ENCODE results near the gene DMC1.
"Not testable (repeated sequence)": the region's sequence is repeated elsewhere in the genome, so short reads cannot be mapped to it uniquely, and the experiment has no call there.

The DMC1 gene

DNA sequence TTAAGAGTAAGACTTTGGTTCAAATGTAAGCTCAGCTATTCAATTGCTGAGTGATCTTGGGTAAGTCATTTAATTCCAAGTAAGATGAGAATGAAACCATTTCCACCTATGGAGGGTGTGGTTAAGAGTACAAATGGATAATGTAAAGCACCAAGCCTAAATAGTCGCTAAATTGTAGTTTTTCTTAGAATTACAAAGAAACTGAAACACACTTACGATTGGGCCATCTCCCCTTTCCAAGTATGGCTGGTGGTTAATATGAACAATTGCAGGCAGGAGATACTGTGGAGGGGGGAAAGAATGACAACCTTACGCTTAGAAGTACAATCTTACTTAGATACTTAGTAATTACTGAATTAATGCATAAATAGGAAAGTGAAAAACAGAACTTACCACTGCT lies 72.1 kb downstream of the DMC1 start:
- no peak for DNase-seq

GRCh38 chr22:38494939-38495338 lies 75.0 kb downstream of the DMC1 start:
- DNase-seq: no peak

DNA sequence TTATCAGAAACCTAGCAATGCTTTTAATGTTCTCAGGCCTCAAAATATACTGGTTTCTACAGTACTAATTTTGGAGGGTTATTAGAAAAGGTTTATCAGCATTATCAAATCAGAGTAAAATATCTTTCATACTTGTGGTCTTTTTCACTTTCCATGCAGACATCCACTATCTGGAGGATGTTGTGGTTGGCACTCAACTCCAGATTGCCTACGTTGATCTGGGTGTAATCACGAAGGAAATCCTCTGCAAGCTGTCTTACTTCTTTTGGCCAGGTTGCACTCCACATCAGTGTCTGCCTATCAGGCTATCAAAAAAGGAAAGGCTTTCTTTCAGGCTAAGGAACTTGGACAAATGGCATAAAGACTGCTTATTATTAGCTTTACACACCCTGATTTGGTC lies 75.5 kb downstream of the DMC1 start:
- no peak for DNase-seq

GRCh38 chr22:38491707-38492348 lies 78.2 kb downstream of the DMC1 start:
- DNase-seq: no peak

- DNase-seq: no peak
Measured at GRCh38 chr22:38490915-38491314, 79.1 kb downstream of the DMC1 start.

DNA sequence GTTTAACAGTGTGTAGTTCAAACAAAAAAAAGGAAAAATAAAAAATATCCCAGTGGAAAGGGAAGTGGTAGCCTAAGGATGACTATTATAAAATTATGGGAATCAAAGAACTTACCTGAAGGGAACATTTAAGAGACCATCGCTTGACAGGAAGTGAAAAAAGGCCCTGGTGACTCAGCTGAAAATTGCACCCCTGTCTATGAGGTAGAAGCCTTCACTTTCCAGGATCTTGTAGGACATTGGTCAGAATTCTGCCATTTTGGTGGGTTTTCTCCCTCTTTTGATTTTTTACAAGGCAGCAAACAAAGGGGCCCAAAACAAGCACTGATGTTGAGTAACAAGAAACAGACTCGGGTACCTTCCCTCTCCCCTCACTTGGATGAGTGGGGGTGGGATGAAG lies 79.5 kb downstream of the DMC1 start:
- DNase-seq: no peak

- no peak for DNase-seq
Measured at GRCh38 chr22:38489561-38490145, 80.3 kb downstream of the DMC1 start.

DNA sequence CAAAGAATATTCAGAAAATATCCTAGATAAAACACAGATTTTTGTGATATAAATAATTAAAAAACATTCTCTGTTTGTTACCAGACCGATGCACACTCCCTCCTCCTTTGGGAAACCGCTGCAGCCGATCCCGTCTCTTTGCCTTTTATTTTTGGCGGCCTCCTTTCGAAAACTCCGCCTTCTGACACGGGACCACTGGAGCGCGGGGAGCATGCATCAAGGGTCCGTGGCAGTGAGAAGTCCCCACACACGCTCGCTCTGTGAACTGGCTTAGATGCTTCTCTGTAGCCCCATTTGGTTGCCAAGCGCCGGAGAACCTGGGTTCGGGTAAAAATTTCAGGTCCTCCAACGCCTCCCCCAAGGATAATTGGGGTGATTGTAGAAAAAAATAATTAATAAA lies 80.8 kb downstream of the DMC1 start:
- no peak for DNase-seq

DNA sequence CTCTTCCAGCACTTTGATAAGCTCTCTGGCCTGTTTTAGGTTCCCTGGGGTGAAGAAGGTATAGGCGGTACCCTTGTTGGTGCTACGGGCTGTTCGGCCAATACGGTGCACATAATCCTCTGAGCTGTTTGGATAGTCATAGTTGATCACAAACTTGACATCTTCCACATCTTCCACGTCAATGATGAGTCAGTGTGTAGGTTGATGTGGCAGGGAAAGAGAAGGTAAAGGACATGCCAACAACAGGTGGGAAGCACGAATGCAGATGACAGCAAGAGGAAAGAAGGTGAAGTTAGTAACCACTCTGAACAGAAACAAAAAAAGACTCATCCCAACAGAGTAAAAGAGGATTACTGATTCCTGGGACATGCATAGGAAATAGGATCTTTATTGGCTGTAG lies 82.0 kb downstream of the DMC1 start:
- DNase-seq: no peak

DNA sequence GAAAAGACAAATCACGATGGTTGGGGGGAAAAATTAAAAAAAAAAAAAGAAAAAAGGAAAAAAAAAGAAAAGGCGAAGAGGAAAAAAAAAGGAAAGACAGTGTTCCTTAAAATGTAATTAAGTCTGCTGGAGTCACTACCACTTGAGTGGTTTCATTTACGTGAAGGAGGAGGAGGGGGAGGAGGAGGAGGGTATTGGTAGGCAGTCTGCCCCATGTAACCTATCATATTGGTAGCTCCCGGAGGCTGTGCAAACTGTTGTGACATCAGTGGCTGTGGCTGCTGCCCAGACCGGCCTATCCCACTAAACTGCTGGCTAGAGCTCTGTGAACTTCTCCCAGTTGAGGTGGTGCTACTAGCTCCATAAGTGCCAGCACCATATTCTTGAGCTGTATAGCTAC lies 84.2 kb downstream of the DMC1 start:
- DNase-seq: no peak

DNA sequence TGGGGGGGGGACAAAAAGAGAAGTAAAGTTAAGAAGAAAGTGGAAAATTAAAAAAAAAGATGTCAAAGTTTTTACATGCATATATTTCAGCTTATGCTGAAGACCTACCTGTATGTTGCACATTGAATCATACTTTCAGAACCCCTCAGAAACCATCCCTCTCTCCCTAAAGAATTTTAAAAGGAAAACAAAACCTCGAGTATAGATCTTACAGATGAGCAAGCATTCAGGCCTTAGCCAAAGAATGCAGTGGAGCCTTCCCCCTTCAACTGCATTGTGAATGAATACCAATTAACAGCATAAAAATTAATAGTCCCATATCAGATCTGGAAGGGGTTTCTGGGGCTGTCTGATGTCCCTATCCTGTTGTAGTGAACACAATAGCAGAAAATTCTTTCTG lies 85.7 kb downstream of the DMC1 start:
- no peak for DNase-seq

- DNase-seq: no peak
Measured at GRCh38 chr22:38482662-38483308, 87.2 kb downstream of the DMC1 start.

DNA sequence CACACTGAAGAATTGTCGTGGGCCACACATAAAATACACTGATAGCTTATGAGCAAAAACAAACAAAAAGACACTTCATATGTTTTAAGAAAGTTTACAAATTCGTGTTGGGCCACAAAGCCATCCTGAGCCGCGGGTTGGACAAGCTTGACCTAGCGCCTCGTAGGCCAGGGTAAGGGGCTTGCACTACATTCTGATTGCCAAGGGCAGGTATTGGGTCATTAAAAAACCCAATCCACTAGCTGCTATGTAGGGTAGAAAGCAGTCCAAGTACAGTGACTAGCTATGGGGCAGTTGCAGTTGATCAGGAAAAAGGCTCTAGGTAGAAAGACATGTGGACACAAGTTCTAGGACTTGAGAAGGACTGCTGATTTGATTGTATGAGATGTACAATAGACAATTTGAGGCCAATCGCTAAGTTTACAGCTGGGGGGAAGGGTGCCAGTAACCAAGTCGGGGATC lies 88.1 kb downstream of the DMC1 start:
- DNase-seq: no peak

- DNase-seq: no peak
Measured at GRCh38 chr22:38481162-38481870, 88.7 kb downstream of the DMC1 start.

DNA sequence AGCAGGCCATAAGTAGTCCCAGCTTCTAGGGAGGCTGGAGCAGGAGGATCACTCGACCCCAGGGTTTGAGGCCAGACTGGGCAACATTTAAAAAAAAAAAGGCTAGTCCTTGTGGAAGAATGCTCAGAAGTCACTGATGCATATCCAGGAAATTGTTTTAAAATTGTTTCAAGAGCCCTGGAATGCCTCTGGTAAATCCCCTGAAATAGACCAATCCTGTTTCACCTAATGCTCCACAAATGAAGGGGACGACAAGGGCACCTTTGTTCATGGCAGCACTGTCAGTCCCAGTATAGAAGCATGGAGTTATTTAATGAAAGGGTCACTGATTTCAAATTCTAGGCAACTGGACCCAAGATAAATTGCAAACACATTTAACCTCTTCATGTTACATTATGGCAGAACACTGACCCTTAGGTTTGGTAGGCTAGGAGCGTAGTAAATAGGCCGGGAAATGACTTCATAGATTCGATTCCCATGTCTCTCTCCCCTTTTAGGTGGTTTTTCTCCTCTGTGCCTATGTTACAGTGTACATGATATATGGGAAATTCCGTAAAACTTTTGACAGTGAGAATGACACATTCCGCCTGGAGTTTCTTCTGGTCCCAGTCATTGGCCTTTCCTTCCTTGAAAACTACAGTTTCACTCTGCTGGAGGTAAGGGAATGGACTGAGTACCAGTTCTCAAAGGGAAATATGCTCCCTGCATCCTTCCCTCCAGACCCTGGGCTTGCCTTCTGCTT lies 90.7 kb downstream of the DMC1 start:
- DNase-seq: no peak

GRCh38 chr22:38477585-38477984 lies 92.4 kb downstream of the DMC1 start:
- no peak for DNase-seq

- no peak for DNase-seq
Measured at GRCh38 chr22:38474003-38474607, 95.9 kb downstream of the DMC1 start.

- DNase-seq: no peak
Measured at GRCh38 chr22:38471237-38471636, 98.7 kb downstream of the DMC1 start.

DNA sequence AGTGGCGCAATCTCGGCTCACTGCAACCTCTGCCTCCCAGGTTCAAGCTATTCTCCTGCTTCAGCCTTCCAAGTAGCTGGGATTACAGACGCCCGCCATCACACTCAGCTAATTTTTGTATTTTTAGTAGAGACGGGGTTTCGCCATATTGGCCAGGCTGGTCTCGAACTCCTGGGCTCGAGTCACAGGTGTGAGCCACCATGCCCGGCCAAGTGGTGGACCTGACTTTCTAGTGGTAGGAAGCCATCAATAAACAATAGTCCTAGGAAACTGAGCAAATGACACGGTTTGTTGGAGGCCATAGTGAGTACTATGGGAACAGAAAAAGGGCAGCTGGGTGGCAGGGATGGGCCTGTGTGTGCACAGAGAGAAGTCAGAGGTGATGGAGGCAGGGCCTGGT lies 99.8 kb downstream of the DMC1 start:
- not testable (repeated sequence) for DNase-seq

DNA sequence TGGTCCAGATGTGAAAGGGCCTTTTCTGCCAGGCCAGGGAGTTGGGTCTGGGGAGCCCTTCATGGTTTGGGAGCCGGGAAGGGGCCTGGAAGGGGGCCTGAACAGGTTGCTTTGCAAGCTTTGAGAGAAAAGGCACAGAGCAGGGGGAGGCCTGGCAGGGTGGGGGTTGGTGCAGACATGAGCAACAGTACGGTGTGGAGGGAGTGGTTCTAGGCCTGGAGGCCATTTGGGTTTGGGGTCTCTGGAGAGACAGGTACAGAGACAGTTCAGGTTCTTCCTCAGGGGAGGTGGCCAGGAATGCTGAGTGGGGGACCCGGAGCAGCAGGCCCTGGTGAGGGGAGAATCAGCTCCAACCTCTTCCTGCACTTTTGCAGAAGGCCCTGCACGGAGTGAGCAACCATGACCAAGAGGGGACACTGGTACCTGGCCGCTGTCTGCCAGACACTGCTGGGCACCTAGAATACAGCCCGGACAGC lies 100.6 kb downstream of the DMC1 start:
- DNase-seq: no peak
